SK-N-MC (cell line): ENCODE results near the gene TNKS1BP1.

ENCODE experiments used
- EZH2 ChIP-seq: fragments of 200-600 bp; sonication (generic); IDR thresholded peaks from one replicate; pipeline ENCODE4 v1.6.1; 2017; ENCODE audit warnings: antibody characterized with exemption
- FOXP2 ChIP-seq: optimal IDR thresholded peaks from 2 replicates; pipeline ENCODE3; 2011; ENCODE audit warnings: mild to moderate bottlenecking, moderate library complexity; ENCODE audit not compliant: insufficient read depth; ENCODE audit errors: extremely low read length, control extremely low read depth
- POLR2AphosphoS5 ChIP-seq: IDR thresholded peaks from 2 replicates; pipeline ENCODE4 v1.6.1; 2012; ENCODE audit warnings: mild to moderate bottlenecking, low read depth, low read length, borderline replicate concordance

DNA sequence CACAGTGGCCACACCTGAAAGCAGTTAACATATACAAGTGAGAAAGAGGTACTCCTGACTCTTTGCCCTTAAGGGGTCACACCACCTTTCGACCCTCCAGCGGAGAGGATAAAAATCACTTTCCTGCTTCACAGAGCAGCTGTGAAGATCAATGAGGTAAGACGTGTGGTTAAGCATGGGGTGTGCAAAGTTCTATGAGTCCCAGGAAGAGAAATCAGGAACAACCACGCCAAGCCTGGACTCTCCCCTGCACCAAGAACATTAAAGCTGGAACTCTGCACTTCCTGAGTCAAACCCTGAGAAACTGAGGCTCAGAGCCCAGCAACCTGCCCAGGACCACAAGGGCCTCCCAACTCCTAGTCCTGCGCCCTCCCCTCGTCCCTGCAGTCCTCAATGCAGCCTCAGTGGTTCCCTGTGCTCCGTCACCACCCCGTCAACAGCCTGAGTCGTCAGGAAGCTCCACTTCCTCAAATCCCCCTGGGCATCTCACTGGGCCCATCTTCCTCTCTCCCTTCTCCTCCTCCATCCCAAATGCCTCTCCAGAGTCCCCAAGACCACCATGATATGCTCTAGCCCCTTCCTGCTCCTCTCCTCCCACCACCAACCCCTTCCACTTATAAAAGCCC is 17.7 kb downstream of the TNKS1BP1 start:
- TF ChIP-seq POLR2AphosphoS5 (no peak), EZH2 (no peak), FOXP2 (no peak)
